Measurements from ENCODE around the gene HSP90B1. TPM values are rescaled to one million over a fixed set of nuclear protein-coding genes. Genes with fewer than 3 reads are reported as not detected.

The HSP90B1 gene
- 100 to 1,000 TPM; 205 to 928 (median 450) TPM for polyA plus RNA-seq
- long read RNA-seq, donor 1, transcript HSP90B1-209 (4 exons, 581 nt), result minor isoform, 8 of 1,182 reads
- long read RNA-seq, donor 1, transcript HSP90B1-204 (2 exons, 839 nt), result minor isoform, 18 of 1,182 reads
- long read RNA-seq, donor 1, transcript HSP90B1-201 (18 exons, 2,858 nt), result major isoform, 54 of 1,182 reads
- long read RNA-seq, donor 1, partial matches to known transcripts, result 1,012 of 1,182 reads
- long read RNA-seq, donor 1, other reads (novel, unspliced or antisense), result 88 of 1,182 reads
- long read RNA-seq, donor 2, transcript HSP90B1-201 (18 exons, 2,858 nt), result major isoform, 22 of 283 reads
- long read RNA-seq, donor 2, partial matches to known transcripts, result 244 of 283 reads
- long read RNA-seq, donor 2, other reads (novel, unspliced or antisense), result 13 of 283 reads
- long read RNA-seq, donor 3, transcript HSP90B1-201 (18 exons, 2,858 nt), result major isoform, 19 of 465 reads
- long read RNA-seq, donor 3, transcript HSP90B1-204 (2 exons, 839 nt), result minor isoform, 5 of 465 reads
- long read RNA-seq, donor 3, partial matches to known transcripts, result 419 of 465 reads
- long read RNA-seq, donor 3, other reads (novel, unspliced or antisense), result 15 of 465 reads
- long read RNA-seq, donor 4, result 0 reads
- long read RNA-seq, donor 5, transcript HSP90B1-201 (18 exons, 2,858 nt), result major isoform, 5 of 230 reads
- long read RNA-seq, donor 5, transcript HSP90B1-204 (2 exons, 839 nt), result major isoform, 5 of 230 reads
- long read RNA-seq, donor 5, partial matches to known transcripts, result 209 of 230 reads
- long read RNA-seq, donor 5, other reads (novel, unspliced or antisense), result 8 of 230 reads
- long read RNA-seq, donor 6, transcript HSP90B1-201 (18 exons, 2,858 nt), result major isoform, 8 of 333 reads
- long read RNA-seq, donor 6, partial matches to known transcripts, result 293 of 333 reads
- long read RNA-seq, donor 6, other reads (novel, unspliced or antisense), result 27 of 333 reads
- long read RNA-seq, donor 7, result 0 reads
- long read RNA-seq, donor 8, partial matches to known transcripts, result 14 of 15 reads
- long read RNA-seq, donor 8, other reads (novel, unspliced or antisense), result 0 of 15 reads
- long read RNA-seq, donor 9, partial matches to known transcripts, result 79 of 85 reads
- long read RNA-seq, donor 9, other reads (novel, unspliced or antisense), result 0 of 85 reads
- long read RNA-seq, donor 10, transcript HSP90B1-204 (2 exons, 839 nt), result minor isoform, 9 of 703 reads
- long read RNA-seq, donor 10, transcript HSP90B1-201 (18 exons, 2,858 nt), result major isoform, 39 of 703 reads
- long read RNA-seq, donor 10, partial matches to known transcripts, result 635 of 703 reads
- long read RNA-seq, donor 10, other reads (novel, unspliced or antisense), result 13 of 703 reads

DNA sequence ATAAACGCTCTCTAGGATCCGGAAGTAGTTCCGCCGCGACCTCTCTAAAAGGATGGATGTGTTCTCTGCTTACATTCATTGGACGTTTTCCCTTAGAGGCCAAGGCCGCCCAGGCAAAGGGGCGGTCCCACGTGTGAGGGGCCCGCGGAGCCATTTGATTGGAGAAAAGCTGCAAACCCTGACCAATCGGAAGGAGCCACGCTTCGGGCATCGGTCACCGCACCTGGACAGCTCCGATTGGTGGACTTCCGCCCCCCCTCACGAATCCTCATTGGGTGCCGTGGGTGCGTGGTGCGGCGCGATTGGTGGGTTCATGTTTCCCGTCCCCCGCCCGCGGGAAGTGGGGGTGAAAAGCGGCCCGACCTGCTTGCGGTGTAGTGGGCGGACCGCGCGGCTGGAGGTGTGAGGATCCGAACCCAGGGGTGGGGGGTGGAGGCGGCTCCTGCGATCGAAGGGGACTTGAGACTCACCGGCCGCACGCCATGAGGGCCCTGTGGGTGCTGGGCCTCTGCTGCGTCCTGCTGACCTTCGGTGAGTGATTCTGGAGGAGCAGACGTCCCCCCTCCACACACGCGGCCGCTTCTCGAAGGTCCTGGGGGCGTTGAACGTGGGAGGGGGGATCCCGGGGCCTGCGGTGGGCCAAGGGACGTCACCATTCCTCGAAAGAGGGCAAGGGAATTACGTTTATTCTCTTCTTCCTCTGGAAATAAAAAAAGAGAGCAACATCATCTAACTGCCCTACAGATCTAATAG is at the start of gene HSP90B1:
Gene HSP90B1 (plus strand): TSS at position 377 of the 753 bp plus-strand sequence. CDS start 106 bp downstream, at position 483.
- FAIRE-seq, result peak; percentile 53
- 0% methylated on average over 37 to 56 of the region's 56 CpGs for WGBS, 3 donors
- peak; percentile 100 for DNase-seq
- Histone ChIP-seq H3K36me3 (ENCODE audit: control insufficient read depth in 3 of 3, insufficient read depth in 2 of 3, low read depth in 1 of 3, low read length in 3 of 3) (peaks cover 11 to 13% (median 12%) of the 10 kb centered on the region in 3 donors), H3K9me3 (ENCODE audit: control insufficient read depth in 2 of 2, insufficient read depth in 1 of 2, low read depth in 1 of 2, low read length in 1 of 2) (no peaks in the 10 kb centered on the region), H3K27ac (ENCODE audit: low read depth in 1 of 3, low read length in 2 of 3) (peak within 1 kb of the TSS; percentile 63 to 99 (median 98)), H3K27me3 (ENCODE audit: control insufficient read depth in 3 of 3, insufficient read depth in 3 of 3, low read length in 3 of 3) (no peaks in the 10 kb centered on the region), H3K4me3 (ENCODE audit: low read depth in 1 of 3, low read length in 3 of 3) (peak within 1 kb of the TSS; percentile 73 to 97 (median 94)), H3K4me1 (ENCODE audit: control insufficient read depth in 3 of 3, insufficient read depth in 2 of 3, low read depth in 1 of 3, low read length in 2 of 3) (peaks cover 5 to 9% (median 5%) of the 10 kb centered on the region in 3 donors)

DNA sequence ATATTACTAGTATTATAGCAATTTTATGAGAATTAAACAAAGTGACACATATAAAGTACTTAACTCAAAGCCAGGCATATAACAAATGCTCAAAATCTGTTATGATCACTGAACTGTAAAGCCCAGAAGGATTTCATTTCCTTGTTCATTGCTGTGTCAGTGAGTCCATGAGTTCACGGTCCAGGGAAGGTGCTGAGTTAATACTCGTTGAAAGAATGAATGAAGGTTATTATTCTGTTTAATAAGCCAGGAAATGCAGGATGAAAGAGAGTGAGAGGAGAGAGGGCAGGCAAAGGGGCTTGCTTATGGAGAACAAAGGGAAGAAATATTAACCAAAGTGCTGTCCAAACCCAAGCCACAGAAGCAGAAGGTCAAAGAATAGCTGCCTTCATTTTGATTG is 48.9 kb upstream of the HSP90B1 start:
- no peak overlapping the region for H3K4me3 ChIP-seq (ENCODE audit: low read depth in 1 of 3, low read length in 3 of 3)
- H3K4me1 ChIP-seq (ENCODE audit: control insufficient read depth in 3 of 3, insufficient read depth in 2 of 3, low read depth in 1 of 3, low read length in 2 of 3), result peaks cover 0 to 9% (median 0%) of the 10 kb centered on the region in 3 donors
- H3K36me3 ChIP-seq (ENCODE audit: control insufficient read depth in 3 of 3, insufficient read depth in 2 of 3, low read depth in 1 of 3, low read length in 3 of 3), result no peaks in the 10 kb centered on the region
- peaks cover 0 to 3% (median 0%) of the 10 kb centered on the region in 3 donors for H3K27me3 ChIP-seq (ENCODE audit: control insufficient read depth in 3 of 3, insufficient read depth in 3 of 3, low read length in 3 of 3)
- FAIRE-seq (no peak), DNase-seq (peak; percentile 44 to 45)
- 13 to 53% (median 28%) methylated on average over 2 of the region's 2 CpGs for WGBS, 3 donors
- no peak overlapping the region for H3K27ac ChIP-seq (ENCODE audit: low read depth in 1 of 3, low read length in 2 of 3)
- H3K9me3 ChIP-seq (ENCODE audit: control insufficient read depth in 2 of 2, insufficient read depth in 1 of 2, low read depth in 1 of 2, low read length in 1 of 2), result no peaks in the 10 kb centered on the region

DNA sequence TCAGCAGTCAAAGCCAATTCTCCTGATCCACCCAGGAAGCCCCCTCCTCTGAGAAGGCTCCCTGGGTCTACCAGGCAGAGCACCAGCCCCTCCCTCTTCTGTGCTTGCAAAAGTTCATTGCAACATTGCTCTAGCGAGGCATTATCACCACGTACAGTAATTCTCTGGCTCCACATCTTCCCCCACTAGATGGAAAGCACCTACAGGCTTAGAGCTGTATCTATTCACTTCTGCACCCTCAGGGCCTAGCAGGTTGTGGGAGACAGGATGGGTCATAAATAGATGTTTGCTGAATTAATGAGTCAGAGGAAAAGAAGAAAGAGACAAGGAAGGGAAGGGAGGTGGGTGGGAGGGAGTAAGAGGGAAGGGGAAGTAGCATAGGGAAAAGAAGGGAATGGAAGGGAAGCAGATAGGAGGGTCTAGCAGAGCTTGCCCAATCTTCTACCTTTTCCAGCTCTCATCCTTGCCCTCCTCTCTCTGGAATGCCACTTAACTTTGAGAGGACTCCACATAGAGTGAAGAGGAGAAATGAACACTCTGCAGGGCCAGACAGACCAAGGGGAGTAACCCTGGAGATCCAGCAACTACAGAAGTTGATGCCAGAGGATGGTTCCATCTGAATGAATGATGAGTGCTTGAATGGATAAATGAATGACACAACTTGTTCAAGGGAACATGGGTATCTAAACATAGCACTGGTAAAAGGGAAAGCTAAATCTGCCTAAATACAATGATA is 47.2 kb upstream of the HSP90B1 start:
- DNase-seq (no peak), FAIRE-seq (no peak)
- WGBS, 3 donors, result 45 to 63% (median 46%) methylated on average over 2 of the region's 2 CpGs

DNA sequence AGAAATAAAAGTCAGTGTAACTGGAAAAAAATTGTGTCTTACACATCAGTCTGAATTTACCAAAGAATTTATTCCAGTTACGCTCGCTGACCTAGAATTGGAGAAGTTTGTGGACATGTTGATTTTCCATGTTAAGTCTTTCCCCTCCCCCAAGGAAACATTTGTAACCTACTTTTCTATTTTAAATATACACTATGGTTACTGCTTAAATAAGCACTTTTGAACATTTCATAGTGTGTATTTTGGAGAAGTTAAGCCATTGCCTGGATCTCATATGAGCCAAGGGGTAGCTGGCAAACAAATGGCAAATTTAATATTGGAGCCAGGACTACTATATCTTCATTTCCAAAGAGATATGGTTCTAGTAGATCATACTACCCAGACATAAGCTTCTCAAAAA is 46.3 kb upstream of the HSP90B1 start:
- peaks cover 0 to 2% (median 0%) of the 10 kb centered on the region in 3 donors for H3K27me3 ChIP-seq (ENCODE audit: control insufficient read depth in 3 of 3, insufficient read depth in 3 of 3, low read length in 3 of 3)
- DNase-seq (no peak), FAIRE-seq (no peak)
- no peaks in the 10 kb centered on the region for H3K36me3 ChIP-seq (ENCODE audit: control insufficient read depth in 3 of 3, insufficient read depth in 2 of 3, low read depth in 1 of 3, low read length in 3 of 3)
- WGBS, 3 donors, result 87 to 95% (median 92%) methylated on average over 2 of the region's 2 CpGs
- no peak overlapping the region for H3K4me3 ChIP-seq (ENCODE audit: low read depth in 1 of 3, low read length in 3 of 3)
- no peak overlapping the region for H3K27ac ChIP-seq (ENCODE audit: low read depth in 1 of 3, low read length in 2 of 3)
- H3K9me3 ChIP-seq (ENCODE audit: control insufficient read depth in 2 of 2, insufficient read depth in 1 of 2, low read depth in 1 of 2, low read length in 1 of 2), result no peaks in the 10 kb centered on the region
- H3K4me1 ChIP-seq (ENCODE audit: control insufficient read depth in 3 of 3, insufficient read depth in 2 of 3, low read depth in 1 of 3, low read length in 2 of 3), result peaks cover 0 to 6% (median 0%) of the 10 kb centered on the region in 3 donors

More for the DNA sequence above, 47.2 kb upstream of the HSP90B1 start:
- Histone ChIP-seq H3K4me3 (ENCODE audit: low read depth in 1 of 3, low read length in 3 of 3) (no peak overlapping the region), H3K36me3 (ENCODE audit: control insufficient read depth in 3 of 3, insufficient read depth in 2 of 3, low read depth in 1 of 3, low read length in 3 of 3) (no peaks in the 10 kb centered on the region), H3K27ac (ENCODE audit: low read depth in 1 of 3, low read length in 2 of 3) (no peak overlapping the region), H3K9me3 (ENCODE audit: control insufficient read depth in 2 of 2, insufficient read depth in 1 of 2, low read depth in 1 of 2, low read length in 1 of 2) (no peaks in the 10 kb centered on the region), H3K4me1 (ENCODE audit: control insufficient read depth in 3 of 3, insufficient read depth in 2 of 3, low read depth in 1 of 3, low read length in 2 of 3) (peaks cover 0 to 8% (median 0%) of the 10 kb centered on the region in 3 donors), H3K27me3 (ENCODE audit: control insufficient read depth in 3 of 3, insufficient read depth in 3 of 3, low read length in 3 of 3) (peaks cover 0 to 3% (median 0%) of the 10 kb centered on the region in 3 donors)

DNA sequence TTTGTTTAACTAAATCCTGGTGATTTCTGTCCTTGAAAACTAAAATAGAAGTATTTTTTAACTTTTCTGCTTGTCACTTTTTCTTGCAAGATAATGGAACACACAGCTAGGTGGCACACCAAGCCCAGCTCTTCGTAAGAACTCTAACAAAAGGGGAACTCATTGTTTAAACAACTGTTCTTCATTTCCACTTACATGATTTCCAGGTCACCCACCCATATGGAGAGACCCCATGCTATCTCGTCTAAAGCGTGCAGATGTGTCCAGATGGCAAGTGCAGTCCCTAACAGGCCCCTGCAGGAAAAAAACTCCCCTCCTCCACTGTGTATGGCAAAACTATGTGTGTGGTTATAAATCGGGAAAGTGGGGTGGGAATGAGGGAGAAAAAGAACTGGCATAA is 45.9 kb upstream of the HSP90B1 start:
- no peak overlapping the region for H3K27ac ChIP-seq (ENCODE audit: low read depth in 1 of 3, low read length in 2 of 3)
- H3K9me3 ChIP-seq (ENCODE audit: control insufficient read depth in 2 of 2, insufficient read depth in 1 of 2, low read depth in 1 of 2, low read length in 1 of 2), result no peaks in the 10 kb centered on the region
- no peak overlapping the region for H3K4me3 ChIP-seq (ENCODE audit: low read depth in 1 of 3, low read length in 3 of 3)
- H3K27me3 ChIP-seq (ENCODE audit: control insufficient read depth in 3 of 3, insufficient read depth in 3 of 3, low read length in 3 of 3), result no peaks in the 10 kb centered on the region
- H3K36me3 ChIP-seq (ENCODE audit: control insufficient read depth in 3 of 3, insufficient read depth in 2 of 3, low read depth in 1 of 3, low read length in 3 of 3), result no peaks in the 10 kb centered on the region
- 29 to 62% (median 58%) methylated on average over 4 of the region's 4 CpGs for WGBS, 3 donors
- H3K4me1 ChIP-seq (ENCODE audit: control insufficient read depth in 3 of 3, insufficient read depth in 2 of 3, low read depth in 1 of 3, low read length in 2 of 3), result peaks cover 0 to 6% (median 0%) of the 10 kb centered on the region in 3 donors
- no peak for FAIRE-seq
- DNase-seq, result peak in 1 of 2 donors; percentile 35

DNA sequence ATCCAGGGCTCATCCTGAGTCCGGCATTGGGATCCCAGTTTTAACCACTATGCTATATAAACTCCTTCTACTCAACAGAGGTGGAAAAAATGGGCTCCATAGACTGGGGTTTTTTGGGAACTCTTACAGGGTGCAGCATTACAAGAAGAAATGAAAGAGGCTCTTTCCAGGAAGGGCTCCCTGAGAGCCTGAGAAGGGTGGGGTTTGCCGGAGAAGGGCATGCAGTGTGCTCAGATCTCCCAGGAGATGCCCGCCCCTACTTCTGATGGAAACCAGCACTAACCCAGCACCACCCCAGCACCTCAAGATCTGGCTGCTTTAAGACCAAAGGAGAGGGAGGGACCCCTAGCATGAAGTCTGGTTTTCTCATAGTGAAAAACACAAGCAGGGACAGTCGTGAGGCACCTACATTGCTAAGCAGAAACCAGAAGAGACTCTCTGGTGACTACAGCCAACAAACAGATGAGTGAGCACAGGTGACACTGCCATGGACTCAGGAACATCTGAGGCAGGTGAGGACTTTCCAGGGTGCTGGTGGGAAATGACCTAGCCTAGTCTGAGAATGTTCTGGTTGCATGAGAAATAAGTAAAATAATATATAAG is 43.9 kb upstream of the HSP90B1 start:
- Histone ChIP-seq H3K9me3 (ENCODE audit: control insufficient read depth in 2 of 2, insufficient read depth in 1 of 2, low read depth in 1 of 2, low read length in 1 of 2) (no peaks in the 10 kb centered on the region), H3K36me3 (ENCODE audit: control insufficient read depth in 3 of 3, insufficient read depth in 2 of 3, low read depth in 1 of 3, low read length in 3 of 3) (no peaks in the 10 kb centered on the region), H3K27me3 (ENCODE audit: control insufficient read depth in 3 of 3, insufficient read depth in 3 of 3, low read length in 3 of 3) (no peaks in the 10 kb centered on the region), H3K4me1 (ENCODE audit: control insufficient read depth in 3 of 3, insufficient read depth in 2 of 3, low read depth in 1 of 3, low read length in 2 of 3) (peaks cover 0 to 3% (median 0%) of the 10 kb centered on the region in 3 donors), H3K27ac (ENCODE audit: low read depth in 1 of 3, low read length in 2 of 3) (no peak overlapping the region), H3K4me3 (ENCODE audit: low read depth in 1 of 3, low read length in 3 of 3) (no peak overlapping the region)
- no peak for FAIRE-seq
- no peak for DNase-seq
- WGBS, 3 donors, result 60 to 77% (median 61%) methylated on average over 4 of the region's 4 CpGs

DNA sequence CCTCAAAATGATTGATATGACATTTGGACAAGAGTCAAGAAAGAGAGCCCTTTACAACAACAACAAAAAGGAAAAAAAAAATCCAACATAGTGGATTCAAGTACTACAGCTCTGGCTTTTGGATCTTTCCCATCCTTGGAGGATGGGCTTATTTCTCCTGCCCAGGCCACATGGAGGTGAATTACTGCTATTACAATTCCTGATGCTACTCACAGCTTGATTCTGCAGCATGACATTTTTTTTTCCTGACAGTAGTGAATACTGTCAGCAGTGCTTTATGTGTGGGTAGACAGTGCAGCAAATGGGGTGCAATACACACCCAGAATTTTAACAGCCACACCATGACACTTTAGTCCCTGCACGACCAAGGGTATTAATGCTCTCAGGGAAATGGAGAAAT is 42.5 kb upstream of the HSP90B1 start:
- 60 to 77% (median 64%) methylated on average over 1 of the region's 1 CpG for WGBS, 3 donors

More for the DNA sequence above, 42.5 kb upstream of the HSP90B1 start:
- Histone ChIP-seq H3K4me1 (ENCODE audit: control insufficient read depth in 3 of 3, insufficient read depth in 2 of 3, low read depth in 1 of 3, low read length in 2 of 3) (no peaks in the 10 kb centered on the region), H3K9me3 (ENCODE audit: control insufficient read depth in 2 of 2, insufficient read depth in 1 of 2, low read depth in 1 of 2, low read length in 1 of 2) (no peaks in the 10 kb centered on the region), H3K27ac (ENCODE audit: low read depth in 1 of 3, low read length in 2 of 3) (no peak overlapping the region), H3K36me3 (ENCODE audit: control insufficient read depth in 3 of 3, insufficient read depth in 2 of 3, low read depth in 1 of 3, low read length in 3 of 3) (no peaks in the 10 kb centered on the region), H3K4me3 (ENCODE audit: low read depth in 1 of 3, low read length in 3 of 3) (no peak overlapping the region), H3K27me3 (ENCODE audit: control insufficient read depth in 3 of 3, insufficient read depth in 3 of 3, low read length in 3 of 3) (no peaks in the 10 kb centered on the region)
- DNase-seq, result no peak
- FAIRE-seq, result no peak
